GM12865 (cell line): ENCODE measurements around the gene TTLL8.

ENCODE experiments used
- DNase-seq: peaks from one replicate; pipeline ENCODE4 v3.0.0; 2010; ENCODE audit warnings: low read depth
- H3K4me3 ChIP-seq: 2 replicates; pipeline ENCODE4 v1.5.1; 2011; ENCODE audit warnings: mild to moderate bottlenecking, low read depth, low read length, control low read depth
- TF ChIP-seq, protein P1 (sequence below): IDR thresholded peaks from 2 replicates; pipeline ENCODE4 v1.5.1; 2011; ENCODE audit warnings: low read length, control low read depth, low read depth, inconsistent platforms; ENCODE audit not compliant: insufficient read depth; ENCODE audit errors: missing control alignments

The TTLL8 gene

GRCh38 chr22:50098052-50098451, 40.0 kb upstream of the TTLL8 start:
- TF ChIP-seq, protein P1, sequence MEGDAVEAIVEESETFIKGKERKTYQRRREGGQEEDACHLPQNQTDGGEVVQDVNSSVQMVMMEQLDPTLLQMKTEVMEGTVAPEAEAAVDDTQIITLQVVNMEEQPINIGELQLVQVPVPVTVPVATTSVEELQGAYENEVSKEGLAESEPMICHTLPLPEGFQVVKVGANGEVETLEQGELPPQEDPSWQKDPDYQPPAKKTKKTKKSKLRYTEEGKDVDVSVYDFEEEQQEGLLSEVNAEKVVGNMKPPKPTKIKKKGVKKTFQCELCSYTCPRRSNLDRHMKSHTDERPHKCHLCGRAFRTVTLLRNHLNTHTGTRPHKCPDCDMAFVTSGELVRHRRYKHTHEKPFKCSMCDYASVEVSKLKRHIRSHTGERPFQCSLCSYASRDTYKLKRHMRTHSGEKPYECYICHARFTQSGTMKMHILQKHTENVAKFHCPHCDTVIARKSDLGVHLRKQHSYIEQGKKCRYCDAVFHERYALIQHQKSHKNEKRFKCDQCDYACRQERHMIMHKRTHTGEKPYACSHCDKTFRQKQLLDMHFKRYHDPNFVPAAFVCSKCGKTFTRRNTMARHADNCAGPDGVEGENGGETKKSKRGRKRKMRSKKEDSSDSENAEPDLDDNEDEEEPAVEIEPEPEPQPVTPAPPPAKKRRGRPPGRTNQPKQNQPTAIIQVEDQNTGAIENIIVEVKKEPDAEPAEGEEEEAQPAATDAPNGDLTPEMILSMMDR, result no peak
- DNase-seq, result no peak
- no peak overlapping the region for H3K4me3 ChIP-seq

- DNase-seq, result no peak
- H3K4me3 ChIP-seq, result no peak overlapping the region
- TF ChIP-seq, protein P1, result no peak
These were observed 34.2 kb upstream of the TTLL8 start for GRCh38 chr22:50092342-50092741.

GRCh38 chr22:50091092-50091768, 33.1 kb upstream of the TTLL8 start:
- DNase-seq, result no peak
- H3K4me3 ChIP-seq, result no peak overlapping the region
- TF ChIP-seq, protein P1, result no peak

GRCh38 chr22:50090412-50090714, 32.3 kb upstream of the TTLL8 start:
- TF ChIP-seq, protein P1, result no peak
- no peak overlapping the region for H3K4me3 ChIP-seq
- DNase-seq, result no peak

- TF ChIP-seq, protein P1, result no peak
- DNase-seq, result no peak
- H3K4me3 ChIP-seq, result no peak within 1 kb of the TSS
These were observed 31.7 kb upstream of the TTLL8 start, which contains the start of gene MOV10L1 for GRCh38 chr22:50089682-50090411. Gene MOV10L1, plus strand, starts transcription at chr22:50090006. Its CDS starts 83 bp downstream, at chr22:50090089.

DNA sequence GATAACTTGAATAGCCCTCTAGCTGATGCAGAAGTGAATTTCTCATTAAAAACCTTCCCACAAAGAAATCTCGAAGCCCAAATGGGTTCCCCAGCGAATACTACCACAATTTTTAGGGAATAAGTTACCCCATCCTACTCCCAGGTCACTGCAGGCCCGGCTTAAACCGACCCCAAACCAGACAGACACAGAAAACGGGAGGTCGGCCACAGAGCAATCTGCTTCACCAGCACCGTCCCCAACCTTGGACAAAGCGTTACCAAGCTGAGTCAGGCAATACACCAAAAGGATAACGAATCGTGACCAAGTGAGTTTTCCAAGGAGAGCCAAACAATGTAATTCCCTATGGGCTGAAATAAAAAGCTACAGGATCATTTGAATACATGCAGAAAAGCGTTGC, 31.1 kb upstream of the TTLL8 start:
- no peak overlapping the region for H3K4me3 ChIP-seq
- TF ChIP-seq, protein P1, result no peak
- DNase-seq, result no peak
